GM12878 (cell line): Measurements from ENCODE around the gene THAP9.

Experiments used
- CTCF ChIP-seq, 3 experiments: IDR thresholded peaks in 2 of 3; conservative IDR thresholded peaks in 1 of 3; 2 replicates each; pipeline ENCODE4 v1.5.1; 2011; ENCODE audit warnings: low read depth in 3 of 3, low read length in 3 of 3, mild to moderate bottlenecking in 3 of 3, control low read depth in 2 of 3, moderate library complexity in 2 of 3, inconsistent platforms in 1 of 3, mixed read lengths in 1 of 3; ENCODE audit not compliant: control insufficient read depth in 2 of 3, insufficient read depth in 1 of 3; ENCODE audit errors: extremely low read depth in 1 of 3
- POU2F2 ChIP-seq: IDR thresholded peaks from 3 replicates; pipeline ENCODE4 v1.6.1; 2011; ENCODE audit warnings: low read depth, mild to moderate bottlenecking, low read length, borderline replicate concordance
- USF1 ChIP-seq: IDR thresholded peaks from 2 replicates; pipeline ENCODE4 v1.6.1; 2011; ENCODE audit warnings: borderline replicate concordance, low read depth, mild to moderate bottlenecking, moderate library complexity, mixed read lengths, low read length; ENCODE audit not compliant: insufficient read depth; ENCODE audit errors: extremely low read length

DNA sequence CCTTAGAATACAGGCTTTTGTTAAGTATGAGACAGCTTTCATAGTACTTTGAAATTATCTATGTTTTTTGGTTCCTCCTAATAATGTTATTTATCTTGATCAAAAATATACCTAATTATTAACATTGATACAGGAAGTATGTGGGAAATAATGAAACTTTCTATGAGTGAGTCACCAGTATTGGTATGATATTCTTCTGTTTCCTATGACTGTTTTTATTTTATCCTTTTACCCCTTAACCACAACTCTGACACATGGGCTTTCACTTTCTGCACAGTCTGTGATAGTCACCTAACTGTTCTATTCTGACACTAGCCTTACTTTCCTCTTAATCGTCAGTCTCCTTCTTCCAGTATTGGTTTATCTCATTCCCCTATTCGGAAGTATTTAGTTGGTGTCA, 4.7 kb downstream of the THAP9 start:
- TF ChIP-seq USF1: no peak
- no peak for TF ChIP-seq POU2F2
- TF ChIP-seq CTCF (IDR thresholded peaks at IDR 0.05 in 2 of 3, conservative IDR thresholded peaks at IDR 0.05 in 1 of 3; ENCODE audit: control insufficient read depth in 2 of 3, extremely low read depth in 1 of 3, insufficient read depth in 1 of 3, low read depth in 3 of 3, low read length in 3 of 3): no peak
